Epithelial cell of esophagus (primary cell): ENCODE measurements around the gene CCNY.

Experiments
- DNase-seq: peaks from one replicate; pipeline ENCODE4 v3.0.0; 2010; ENCODE audit warnings: low read depth
- H3K4me3 ChIP-seq: 2 replicates; pipeline ENCODE4 v1.5.1; 2011; ENCODE audit warnings: mild to moderate bottlenecking, low read length, control low read depth
- CTCF ChIP-seq: IDR thresholded peaks from 2 replicates; pipeline ENCODE4 v1.5.1; 2011; ENCODE audit warnings: low read depth, mild to moderate bottlenecking, low read length, control low read depth, inconsistent platforms; ENCODE audit not compliant: insufficient read depth; ENCODE audit errors: missing control alignments

The CCNY gene

GRCh38 chr10:35331894-35332640, 4.2 kb upstream of the CCNY start:
- TF ChIP-seq CTCF, result no peak
- DNase-seq, result peak; percentile 95
- no peak overlapping the region for H3K4me3 ChIP-seq

GRCh38 chr10:35334297-35334696, 2.0 kb upstream of the CCNY start:
- no peak for DNase-seq
- H3K4me3 ChIP-seq, result no peak overlapping the region
- TF ChIP-seq CTCF, result no peak

GRCh38 chr10:35335133-35336083, 901 bp upstream of the CCNY start:
- no peak for TF ChIP-seq CTCF
- peak overlapping the region; percentile 84 for H3K4me3 ChIP-seq
- DNase-seq, result peak; percentile 73

GRCh38 chr10:35336921-35337823, 863 bp downstream of the CCNY start:
- peak; percentile 36 for DNase-seq
- no peak for TF ChIP-seq CTCF
- peak overlapping the region; percentile 73 for H3K4me3 ChIP-seq

- no peak overlapping the region for H3K4me3 ChIP-seq
- DNase-seq, result peak; percentile 25
- no peak for TF ChIP-seq CTCF
These were observed 3.6 kb downstream of the CCNY start for GRCh38 chr10:35339942-35340341.

- no peak for DNase-seq
- no peak for TF ChIP-seq CTCF
- no peak overlapping the region for H3K4me3 ChIP-seq
These were observed 4.7 kb downstream of the CCNY start for GRCh38 chr10:35340975-35341374.
